ENCODE measurements around the gene ZFR2. TPM values are rescaled to one million over a fixed set of nuclear protein-coding genes. Genes with fewer than 3 reads are reported as not detected.
"Not testable (repeated sequence)": the region's sequence is repeated elsewhere in the genome, so short reads cannot be mapped to it uniquely, and the experiment has no call there.

Gene ZFR2
- total RNA-seq, 1 experiment from 2014 or later: 22.5 TPM

DNA sequence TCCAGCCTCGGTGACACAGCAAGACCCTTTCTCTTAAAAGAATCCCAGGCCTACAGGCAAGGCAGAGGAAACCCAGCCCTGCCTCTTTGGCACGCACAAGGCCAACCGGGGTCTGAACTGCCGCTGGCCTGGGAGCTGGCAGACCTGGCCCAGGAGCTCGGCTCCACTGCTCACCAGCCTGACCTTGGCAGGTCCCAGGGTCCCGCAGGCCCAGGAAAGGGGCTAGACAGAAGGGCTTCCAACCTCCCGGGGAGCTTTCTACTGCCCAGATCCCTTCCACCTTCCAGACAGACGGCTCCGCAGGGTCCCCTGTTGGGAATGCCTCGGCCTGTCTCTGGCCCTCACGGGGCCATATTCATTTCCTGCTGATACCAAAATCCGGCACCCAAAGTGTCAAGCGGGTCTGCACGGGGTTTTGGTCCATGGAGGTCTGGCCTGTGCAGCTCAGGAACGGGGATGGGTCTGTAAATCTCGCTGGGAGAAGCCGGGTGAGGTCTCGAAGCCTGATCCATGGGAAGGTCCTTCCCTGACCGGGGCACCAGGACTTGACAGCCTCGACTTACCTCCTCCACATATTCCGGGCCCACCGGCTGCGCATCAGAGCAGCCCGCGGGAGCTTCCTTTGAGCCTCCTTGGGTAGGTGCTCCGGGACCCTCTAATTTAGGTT, 46.0 kb downstream of the ZFR2 start:
- in situ Hi-C loops (cut with HindIII; ENCODE audit: low sequenced_read_pairs): no loop called here
- no peak for DNase-seq (ENCODE audit: low spot score)

- in situ Hi-C loops (cut with HindIII; ENCODE audit: low sequenced_read_pairs): no loop called here
- DNase-seq (ENCODE audit: low spot score): peak; percentile 47
These were observed 46.9 kb downstream of the ZFR2 start for GRCh38 chr19:3821857-3822364.

- in situ Hi-C loops (cut with HindIII; ENCODE audit: low sequenced_read_pairs): no loop called here
- DNase-seq (ENCODE audit: low spot score): no peak
These were observed 47.7 kb downstream of the ZFR2 start for GRCh38 chr19:3821156-3821555.

GRCh38 chr19:3819989-3820388, 48.8 kb downstream of the ZFR2 start:
- in situ Hi-C loops (cut with HindIII; ENCODE audit: low sequenced_read_pairs): no loop called here
- DNase-seq (ENCODE audit: low spot score): no peak

- in situ Hi-C loops (cut with HindIII; ENCODE audit: low sequenced_read_pairs): no loop called here
- no peak for DNase-seq (ENCODE audit: low spot score)
These were observed 49.9 kb downstream of the ZFR2 start for GRCh38 chr19:3818918-3819317.

GRCh38 chr19:3818466-3818865, 50.4 kb downstream of the ZFR2 start:
- DNase-seq (ENCODE audit: low spot score): no peak
- in situ Hi-C loops (cut with HindIII; ENCODE audit: low sequenced_read_pairs): no loop called here

DNA sequence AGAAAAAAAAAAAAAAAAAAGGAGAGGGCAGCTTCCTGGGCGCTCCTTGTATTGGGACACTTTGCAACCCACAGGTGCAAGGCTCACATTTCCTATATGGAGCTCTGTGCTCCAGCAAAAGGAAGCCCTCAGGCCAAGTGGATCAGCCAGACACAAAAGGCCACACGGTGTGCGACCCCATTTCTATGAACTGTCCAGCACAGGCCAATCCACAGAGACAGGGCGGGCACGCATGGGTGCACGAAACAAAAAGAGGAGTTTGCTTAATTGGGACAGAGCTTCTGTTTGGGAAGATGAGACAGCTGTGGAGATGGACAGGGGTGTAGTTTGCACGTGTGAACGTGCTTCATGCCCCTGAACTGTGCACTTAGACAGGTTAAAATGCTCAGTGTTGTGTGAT, 51.1 kb downstream of the ZFR2 start:
- DNase-seq (ENCODE audit: low spot score): no peak
- in situ Hi-C loops (cut with HindIII; ENCODE audit: low sequenced_read_pairs): no loop called here

GRCh38 chr19:3816566-3817218, 52.1 kb downstream of the ZFR2 start:
- in situ Hi-C loops (cut with HindIII; ENCODE audit: low sequenced_read_pairs): no loop called here
- no peak for DNase-seq (ENCODE audit: low spot score)

DNA sequence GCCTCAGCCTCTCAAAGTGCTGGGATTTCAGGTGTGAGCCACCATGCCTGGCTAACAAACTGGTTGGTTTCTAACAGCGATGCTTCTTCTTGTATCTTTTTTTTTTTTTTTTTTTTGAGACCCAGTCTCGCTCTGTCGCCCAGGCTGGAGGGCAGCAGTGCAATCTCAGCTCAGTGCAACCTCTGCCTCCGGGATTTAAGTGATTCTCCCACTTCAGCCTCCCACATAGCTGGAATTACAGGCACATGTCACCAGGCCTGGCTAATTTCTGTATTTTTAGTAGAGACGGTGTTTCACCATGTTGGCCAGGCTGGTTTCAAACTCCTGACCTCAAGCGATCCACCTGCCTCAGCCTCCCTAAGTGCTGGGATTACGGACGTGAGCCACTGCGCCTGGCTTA, 52.7 kb downstream of the ZFR2 start:
- DNase-seq (ENCODE audit: low spot score); in situ Hi-C loops (cut with HindIII; ENCODE audit: low sequenced_read_pairs): not testable (repeated sequence)

DNA sequence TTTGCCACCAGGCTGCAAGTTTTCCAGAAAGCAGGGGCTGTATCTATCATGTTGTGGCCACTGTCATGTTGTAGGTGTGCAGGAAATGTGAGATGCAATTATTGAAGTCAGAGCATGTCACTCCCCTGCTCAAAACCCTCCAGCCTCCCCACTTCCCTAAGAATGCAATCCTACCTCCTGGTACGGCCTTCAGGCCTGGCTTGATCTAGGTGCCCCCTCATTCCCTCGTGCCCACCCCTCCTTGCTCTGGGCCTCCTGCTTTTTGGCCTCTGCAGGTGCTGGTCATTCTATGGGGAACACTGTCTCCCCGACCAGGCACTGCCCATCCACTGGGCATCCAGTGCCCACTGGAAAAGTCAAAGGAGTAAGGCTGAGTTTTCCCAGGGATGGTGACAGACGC, 54.2 kb downstream of the ZFR2 start:
- no peak for DNase-seq (ENCODE audit: low spot score)
- in situ Hi-C loops (cut with HindIII; ENCODE audit: low sequenced_read_pairs): no loop called here

GRCh38 chr19:3813473-3814392, 55.1 kb downstream of the ZFR2 start:
- no peak for DNase-seq (ENCODE audit: low spot score)
- in situ Hi-C loops (cut with HindIII; ENCODE audit: low sequenced_read_pairs): no loop called here

DNA sequence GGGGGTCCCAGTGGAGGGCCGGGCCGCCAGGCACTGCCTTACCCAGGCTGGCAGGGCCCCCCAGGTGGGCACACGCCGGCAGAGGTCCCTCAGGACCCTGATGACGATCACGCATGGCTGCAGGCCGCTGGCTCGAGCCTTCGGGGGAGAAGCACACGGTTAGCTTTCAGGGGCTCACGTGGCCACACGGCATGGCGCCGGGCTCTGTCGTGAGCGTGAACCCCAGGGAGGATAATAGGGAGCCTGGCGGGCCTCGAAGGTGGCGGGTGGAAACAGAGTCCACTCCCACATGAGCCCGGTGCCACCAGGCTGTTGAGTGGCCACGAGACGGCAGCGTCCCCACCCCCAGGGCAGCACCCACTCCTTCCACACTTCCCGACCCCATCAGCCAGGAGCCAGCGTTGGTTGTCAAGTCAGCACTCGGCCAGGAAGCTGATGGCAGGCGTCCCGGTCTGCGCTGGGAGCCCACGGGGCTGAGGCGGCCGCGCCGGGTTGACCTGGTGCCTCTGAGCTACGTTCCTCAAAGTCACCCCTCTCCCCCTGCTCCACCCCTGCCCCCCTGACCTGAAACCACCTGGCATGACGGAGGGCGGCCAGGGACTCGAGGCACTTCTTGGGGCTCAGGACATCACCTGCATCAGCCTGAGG, 58.0 kb downstream of the ZFR2 start:
- no peak for DNase-seq (ENCODE audit: low spot score)
- in situ Hi-C loops (cut with HindIII; ENCODE audit: low sequenced_read_pairs): no loop called here

GRCh38 chr19:3809881-3810707, 58.7 kb downstream of the ZFR2 start:
- in situ Hi-C loops (cut with HindIII; ENCODE audit: low sequenced_read_pairs): no loop called here
- no peak for DNase-seq (ENCODE audit: low spot score)

DNA sequence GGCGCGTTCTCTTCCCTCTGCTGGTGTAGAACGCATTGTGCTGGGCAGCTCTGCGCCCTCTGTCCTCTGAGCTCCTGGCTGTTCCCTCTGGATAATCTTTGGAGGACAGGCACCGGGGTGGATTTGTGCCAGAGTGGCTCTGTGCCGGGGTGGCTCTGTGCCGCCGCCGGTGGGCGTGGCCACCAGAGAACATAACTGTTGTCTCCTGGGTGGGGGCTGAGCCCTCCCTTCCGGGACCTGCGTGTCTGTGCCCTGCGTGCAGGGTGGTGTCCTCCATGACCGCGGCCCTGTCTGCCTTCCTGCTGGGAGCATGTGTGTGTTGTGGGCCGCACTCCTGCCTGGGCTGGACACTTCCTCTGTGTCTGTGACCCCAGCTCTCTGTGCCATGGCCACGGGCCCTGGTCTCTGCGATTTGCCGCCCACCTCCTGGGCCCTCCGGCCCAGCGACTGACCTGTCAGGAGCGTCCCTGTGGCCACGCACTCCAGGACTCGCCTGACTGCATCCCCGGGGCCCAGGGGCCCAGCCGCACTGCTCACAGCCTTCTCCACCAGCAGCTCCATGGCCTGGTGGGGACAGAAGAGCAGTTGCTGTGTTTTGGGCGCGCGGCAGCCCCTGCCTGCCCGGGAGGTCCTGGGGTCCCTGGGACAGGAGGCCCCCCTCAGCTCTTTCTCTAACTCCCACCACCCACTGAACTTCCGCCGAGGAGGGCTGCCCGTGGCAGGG, 60.3 kb downstream of the ZFR2 start:
- in situ Hi-C loops (cut with HindIII; ENCODE audit: low sequenced_read_pairs): no loop called here

GRCh38 chr19:3807574-3808354, 61.1 kb downstream of the ZFR2 start:
- no peak for DNase-seq (ENCODE audit: low spot score)
- in situ Hi-C loops (cut with HindIII; ENCODE audit: low sequenced_read_pairs): no loop called here

More for the DNA sequence above, 60.3 kb downstream of the ZFR2 start:
- DNase-seq (ENCODE audit: low spot score): peak; percentile 49

DNA sequence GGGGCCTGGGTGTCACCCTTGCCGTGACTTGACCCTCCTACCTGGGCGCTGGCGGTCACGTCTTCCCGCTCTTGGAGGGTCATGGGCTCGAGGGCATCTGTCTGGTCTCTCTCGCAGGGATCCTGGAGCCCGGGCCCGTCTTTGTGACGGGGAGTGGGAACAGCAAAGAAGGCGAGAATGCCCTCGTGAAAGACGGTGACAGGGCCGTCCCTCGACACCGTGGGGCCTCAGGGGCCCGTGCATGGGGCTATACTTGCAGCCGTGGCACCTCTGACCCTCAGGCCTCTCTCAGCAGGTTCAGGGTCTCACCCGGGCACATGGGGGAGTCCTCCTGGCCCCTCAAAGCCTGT, 61.7 kb downstream of the ZFR2 start:
- no peak for DNase-seq (ENCODE audit: low spot score)
- in situ Hi-C loops (cut with HindIII; ENCODE audit: low sequenced_read_pairs): no loop called here

DNA sequence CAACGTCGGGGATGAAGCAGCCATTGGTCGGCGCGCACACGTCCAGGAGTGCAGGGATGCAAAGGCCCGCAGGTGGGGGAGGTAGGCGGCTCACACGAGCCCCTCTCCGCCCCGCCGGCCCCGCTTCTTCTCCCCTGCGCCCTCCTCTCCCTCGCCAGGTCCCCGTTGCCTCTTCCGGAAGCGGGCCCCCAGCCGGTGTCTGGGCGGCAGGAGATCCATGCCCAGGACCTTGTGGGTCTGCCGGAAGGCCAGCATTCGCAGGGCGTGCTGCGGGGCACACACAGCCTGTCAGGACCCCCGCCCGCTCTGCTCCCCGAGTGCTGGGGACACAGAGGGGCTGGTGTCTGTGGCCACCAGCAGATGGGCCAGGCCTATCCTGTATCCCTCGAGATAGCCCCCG, 63.0 kb downstream of the ZFR2 start:
- in situ Hi-C loops (cut with HindIII; ENCODE audit: low sequenced_read_pairs): no loop called here
- no peak for DNase-seq (ENCODE audit: low spot score)
